Fibroblast of the aortic adventitia (primary cell): ENCODE results near the gene DOCK10. TPM values are rescaled to one million over a fixed set of nuclear protein-coding genes. Genes with fewer than 3 reads are reported as not detected.
A peak's percentile ranks its signal among the peaks of the same experiment; 100 is the strongest.

Source experiments
- DNase-seq: peaks from one replicate; pipeline ENCODE4 v3.0.0-alpha.2; 2010; ENCODE audit warnings: low read depth
- H3K4me3 ChIP-seq: 2 replicates; pipeline ENCODE4 v1.5.1; 2011; ENCODE audit warnings: low read depth, mild to moderate bottlenecking, control low read depth, low read length, moderate library complexity
- CTCF ChIP-seq: IDR thresholded peaks from 2 replicates; pipeline ENCODE4 v1.5.1; 2011; ENCODE audit warnings: mild to moderate bottlenecking, low read length, control low read depth, inconsistent platforms; ENCODE audit not compliant: insufficient read depth
- total RNA-seq: library from RNA; depleted of rRNA; stranded (reverse); fragments of >200 nt; gene quantifications from 2 replicates; pipeline ENCODE4 v1.2.3, GENCODE V29; 2012; ENCODE audit warnings: low replicate concordance

DOCK10 gene
- total RNA-seq, 1 donor, result 66.2 TPM

DNA sequence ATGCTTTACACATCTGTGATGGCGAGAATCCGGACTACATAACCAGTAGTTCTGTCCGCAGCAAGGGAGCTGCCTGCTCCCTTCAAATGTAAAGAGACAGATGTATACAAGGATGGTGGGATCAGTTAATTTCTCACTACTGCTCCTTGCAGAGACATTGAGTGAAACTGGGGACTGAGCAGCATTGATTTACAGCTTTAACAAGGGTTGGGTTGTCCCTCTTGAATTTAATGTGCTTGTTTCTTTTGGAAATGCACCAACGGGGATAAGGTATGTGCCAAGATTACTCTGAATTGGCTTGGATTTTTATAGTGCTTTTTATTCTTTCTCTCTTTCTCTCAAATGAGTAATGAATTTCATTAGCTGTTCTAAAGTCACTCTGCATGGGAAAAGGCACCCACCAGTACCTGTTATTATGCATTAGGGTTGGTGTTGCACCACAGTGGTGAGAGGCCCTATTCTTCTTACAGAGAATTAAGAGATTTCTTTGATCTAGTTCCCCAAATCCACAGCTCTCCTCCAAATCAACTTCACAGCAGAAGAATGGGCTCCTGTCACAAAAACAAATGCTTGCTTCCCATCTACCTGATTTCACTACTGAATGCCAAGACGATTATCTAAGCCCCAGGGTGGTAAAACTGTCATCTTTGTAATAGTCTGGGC lies 107.6 kb downstream of the DOCK10 start:
- peak; percentile 81 for DNase-seq
- no peak for TF ChIP-seq CTCF

GRCh38 chr2:224933431-224933830 lies 108.8 kb downstream of the DOCK10 start:
- TF ChIP-seq CTCF, result no peak
- DNase-seq, result no peak

More for the DNA sequence above, 107.6 kb downstream of the DOCK10 start:
- no peak overlapping the region for H3K4me3 ChIP-seq

DNA sequence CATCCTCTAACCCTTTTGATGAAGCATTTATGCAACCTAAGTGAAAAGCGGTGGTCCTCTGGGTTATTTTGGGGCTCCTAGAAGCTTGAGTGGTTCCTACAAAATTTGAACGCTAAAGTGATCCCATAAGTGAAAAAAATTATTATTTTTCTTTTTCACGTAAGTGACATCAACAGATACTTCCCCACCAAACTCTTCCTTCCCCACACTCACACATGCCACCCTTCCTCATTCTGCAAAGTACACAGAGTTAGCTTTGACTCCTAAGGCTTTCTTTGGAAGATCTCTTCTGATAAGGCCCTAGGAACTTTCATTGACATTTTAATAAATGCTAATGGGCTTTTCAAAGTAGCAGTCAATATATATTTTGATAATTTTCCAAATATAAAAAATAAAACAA lies 109.7 kb downstream of the DOCK10 start:
- H3K4me3 ChIP-seq, result no peak overlapping the region
- no peak for TF ChIP-seq CTCF
- no peak for DNase-seq

More at GRCh38 chr2:224933431-224933830, 108.8 kb downstream of the DOCK10 start:
- H3K4me3 ChIP-seq, result no peak overlapping the region

DNA sequence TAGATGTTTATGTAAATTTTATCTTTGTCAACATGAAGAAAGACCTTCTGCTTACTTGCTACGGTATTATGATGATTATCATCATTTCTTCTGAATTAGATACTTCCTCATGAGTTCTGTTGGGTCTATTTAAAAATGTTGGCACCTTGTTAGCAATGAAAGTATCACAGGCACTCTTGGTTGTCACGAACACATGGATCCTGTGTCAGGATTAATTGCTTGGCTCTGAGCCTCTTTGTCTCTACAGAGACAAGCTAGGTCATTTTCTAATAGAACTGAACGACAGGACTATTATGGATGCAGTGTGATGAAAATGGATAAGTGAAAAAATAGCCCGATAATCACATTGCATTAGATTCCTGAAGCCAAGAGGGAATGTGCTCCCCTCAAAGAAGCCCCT lies 110.3 kb downstream of the DOCK10 start:
- no peak for TF ChIP-seq CTCF
- H3K4me3 ChIP-seq, result no peak overlapping the region
- DNase-seq, result no peak

DNA sequence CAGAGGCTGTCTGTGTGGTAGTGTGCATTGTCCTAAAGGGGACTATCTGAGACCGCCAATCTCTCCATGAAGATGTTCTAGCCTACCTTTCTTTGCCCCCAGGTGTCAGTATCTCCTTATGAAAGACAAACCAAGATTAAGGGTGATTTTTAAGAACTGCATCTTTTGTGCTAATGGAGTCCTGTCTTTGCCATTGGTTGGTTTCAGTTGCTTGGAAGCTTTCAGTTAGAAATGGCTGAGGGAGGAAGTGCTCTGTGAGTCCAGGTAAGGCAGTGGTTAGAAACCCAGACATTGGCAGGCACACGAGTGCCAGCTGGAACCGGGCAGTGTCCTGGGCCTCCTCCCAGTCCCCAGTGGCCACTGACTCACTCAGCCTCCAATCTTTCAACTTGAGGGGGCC lies 111.3 kb downstream of the DOCK10 start:
- DNase-seq, result no peak
- no peak overlapping the region for H3K4me3 ChIP-seq
- no peak for TF ChIP-seq CTCF

DNA sequence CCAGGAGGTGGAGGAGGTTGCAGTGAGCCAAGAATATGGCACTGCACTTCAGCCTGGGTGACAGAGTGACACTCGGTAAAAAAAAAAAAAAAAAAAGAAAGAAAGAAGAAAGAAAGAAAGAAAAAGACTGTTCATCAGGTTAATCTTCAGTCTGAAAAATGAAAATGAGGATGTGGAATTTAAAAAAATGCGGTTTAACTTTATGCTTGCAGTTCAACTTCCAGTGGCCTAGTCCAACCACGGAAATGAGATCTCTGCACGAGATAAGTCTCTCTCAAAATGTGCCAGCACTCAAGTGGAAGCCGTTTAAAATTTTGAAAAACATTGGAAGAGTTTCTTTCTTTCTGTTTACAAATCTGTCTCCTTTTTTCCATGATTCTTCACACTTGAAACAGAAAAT lies 112.1 kb downstream of the DOCK10 start:
- TF ChIP-seq CTCF, result no peak
- H3K4me3 ChIP-seq, result no peak overlapping the region
- no peak for DNase-seq

GRCh38 chr2:224929512-224929911 lies 112.8 kb downstream of the DOCK10 start:
- TF ChIP-seq CTCF, result no peak

More at GRCh38 chr2:224929512-224929911, 112.8 kb downstream of the DOCK10 start:
- DNase-seq, result no peak
- no peak overlapping the region for H3K4me3 ChIP-seq
